Endothelial cell of umbilical vein (primary cell): ENCODE data around the gene TUBA4A. TPM values are rescaled to one million over a fixed set of nuclear protein-coding genes. Genes with fewer than 3 reads are reported as not detected.

Source experiments
- BruUV-seq: library from RNA; stranded (reverse); fragments of 400-500 nt; replicated peaks from 2 replicates; lab custom pipeline; 2021; lab: Mats Ljungman, UMichigan
- CTCF ChIA-PET: fragments of 300-600, 350-600 bp; sonication (Branson Sonifier 250); formaldehyde crosslinking; loops from one replicate; lab custom pipeline; 2021; ENCODE audit warnings: antibody characterized with exemption, inconsistent platforms; lab: Charles Lee
- POLR2A ChIA-PET: fragments of 300-600, 350-600 bp; sonication (Branson Sonifier 250); formaldehyde crosslinking; loops from one replicate; lab custom pipeline; 2021; ENCODE audit warnings: antibody characterized with exemption, inconsistent platforms; lab: Charles Lee
- DNase-seq: peaks from one replicate; pipeline ENCODE4 v3.0.0-alpha.2; 2011; ENCODE audit warnings: low read depth, low spot score
- FAIRE-seq: peaks from 2 replicates; lab custom pipeline; 2011; peaks lifted over from hg19 to GRCh38; lab: Jason Lieb, UNC
- H2AFZ ChIP-seq: 2 replicates; pipeline ENCODE4 v1.6.0; 2012; ENCODE audit warnings: low read depth, low read length, control low read depth, inconsistent platforms
- H3K27ac ChIP-seq: 2 replicates; pipeline ENCODE4 v1.5.1; 2011; ENCODE audit warnings: low read depth, mild to moderate bottlenecking, control low read depth, low read length, moderate library complexity; ENCODE audit not compliant: insufficient read depth
- H3K27me3 ChIP-seq, 2 experiments: 2 replicates each; pipeline versions ENCODE4 v1.6.0 to v1.6.1; 2011; ENCODE audit warnings: low read length in 2 of 2, mixed read lengths in 1 of 2; ENCODE audit not compliant: control insufficient read depth in 2 of 2, insufficient read depth in 2 of 2
- H3K36me3 ChIP-seq, 2 experiments: 2 replicates in 1 of 2; 3 replicates in 1 of 2; pipeline ENCODE4 v1.5.1; 2011; ENCODE audit warnings: low read length in 2 of 2, mild to moderate bottlenecking in 1 of 2, moderate library complexity in 1 of 2; ENCODE audit not compliant: control insufficient read depth in 2 of 2, insufficient read depth in 2 of 2; ENCODE audit errors: extremely low read depth in 1 of 2
- H3K4me1 ChIP-seq: 3 replicates; pipeline ENCODE4 v1.5.1; 2011; ENCODE audit warnings: mild to moderate bottlenecking, low read length; ENCODE audit not compliant: control insufficient read depth, insufficient read depth; ENCODE audit errors: extremely low read depth
- H3K4me2 ChIP-seq: 2 replicates; pipeline ENCODE4 v1.6.1; 2011; ENCODE audit warnings: low read length, control low read depth, mixed read lengths; ENCODE audit not compliant: insufficient read depth
- H3K4me3 ChIP-seq, 3 experiments: fragments of 200-600 bp in 1 of 3; sonication (generic), shearing (Covaris generic) in 1 of 3; replicated peaks in 1 of 3; 2 replicates each; pipeline ENCODE4 v1.5.1; 2011 to 2016; ENCODE audit warnings: control low read depth in 3 of 3, low read length in 3 of 3, mild to moderate bottlenecking in 2 of 3, inconsistent platforms in 1 of 3, low read depth in 1 of 3, moderate library complexity in 1 of 3; ENCODE audit not compliant: insufficient read depth in 1 of 3
- H3K79me2 ChIP-seq: 2 replicates; pipeline ENCODE4 v1.6.0; 2012; ENCODE audit warnings: low read length, inconsistent platforms; ENCODE audit not compliant: control insufficient read depth, insufficient read depth
- H3K9ac ChIP-seq: replicated peaks from 2 replicates; pipeline ENCODE3; 2011; ENCODE audit warnings: low read length, control low read depth; ENCODE audit not compliant: insufficient read depth; ENCODE audit errors: extremely low read depth
- H3K9me1 ChIP-seq: replicated peaks from 3 replicates; pipeline ENCODE4 v1.6.0; 2011; ENCODE audit warnings: mild to moderate bottlenecking, low read length; ENCODE audit not compliant: control insufficient read depth, insufficient read depth; ENCODE audit errors: extremely low read depth
- H3K9me3 ChIP-seq: replicated peaks from 2 replicates; pipeline ENCODE4 v1.5.1; 2012; ENCODE audit warnings: low read length, inconsistent platforms; ENCODE audit not compliant: control insufficient read depth, insufficient read depth
- H4K20me1 ChIP-seq: replicated peaks from 2 replicates; pipeline ENCODE3; 2011; ENCODE audit warnings: mild to moderate bottlenecking, low read length; ENCODE audit not compliant: control insufficient read depth, insufficient read depth; ENCODE audit errors: extremely low read depth
- CTCF ChIP-seq, 2 donors: IDR thresholded peaks; 1 replicate in 1 of 2; 2 replicates in 1 of 2; pipeline ENCODE4 v1.5.1; 2011; ENCODE audit warnings: low read length in 2 of 2, mild to moderate bottlenecking in 2 of 2, moderate library complexity in 2 of 2, control low read depth in 1 of 2, inconsistent platforms in 1 of 2, low read depth in 1 of 2; ENCODE audit not compliant: insufficient read depth in 1 of 2; ENCODE audit errors: extremely low read depth in 1 of 2
- FOS ChIP-seq: IDR thresholded peaks from 2 replicates; pipeline ENCODE4 v1.6.1; 2011; ENCODE audit warnings: mild to moderate bottlenecking, low read length, moderate library complexity, borderline replicate concordance; ENCODE audit not compliant: insufficient read depth
- GATA2 ChIP-seq: IDR thresholded peaks from 2 replicates; pipeline ENCODE4 v1.7.0; 2011; ENCODE audit warnings: low read depth, mild to moderate bottlenecking, moderate library complexity, mixed read lengths, low read length; ENCODE audit not compliant: insufficient read length, insufficient read depth
- JUN ChIP-seq: IDR thresholded peaks from 2 replicates; pipeline ENCODE4 v1.6.1; 2011; ENCODE audit warnings: borderline replicate concordance, low read depth; ENCODE audit not compliant: insufficient read length, insufficient read depth
- MAX ChIP-seq: IDR thresholded peaks from 2 replicates; pipeline ENCODE4 v1.6.1; 2011; ENCODE audit not compliant: insufficient read depth, insufficient read length
- MYC ChIP-seq: IDR thresholded peaks from one replicate; pipeline ENCODE4 v1.6.1; 2011; ENCODE audit warnings: mild to moderate bottlenecking, low read depth, low read length
- POLR2A ChIP-seq: IDR thresholded peaks from 2 replicates; pipeline ENCODE4 v1.6.1; 2012; ENCODE audit warnings: low read depth, mild to moderate bottlenecking, control low read depth, low read length
- POLR2AphosphoS5 ChIP-seq: IDR thresholded peaks from 2 replicates; pipeline ENCODE4 v1.6.1; 2012; ENCODE audit warnings: low read depth, mild to moderate bottlenecking, control low read depth, low read length, moderate library complexity; ENCODE audit not compliant: insufficient read depth
- dilution Hi-C: fragments of 300-500 bp; cut with MboI; formaldehyde crosslinking; loops from one replicate; pipeline ENCODE4 v1.15.0; 2019; ENCODE audit warnings: low sequenced_read_pairs; ENCODE audit not compliant: extremely low pct_ligation_motif_present
- intact Hi-C: fragments of 100-400 bp; cut with micrococcal nuclease; formaldehyde crosslinking; loops from one replicate; pipeline ENCODE4 v1.10.0; 2022
- polyA plus RNA-seq, 4 experiments: library from polyadenylated mRNA; depleted of rRNA in 3 of 4; stranded (reverse) in 3 of 4; unstranded in 1 of 4; fragments of >200 nt; gene quantifications; 2 replicates each; pipeline versions ENCODE4 v1.2.1 to v1.2.3, GENCODE V29; 2011 to 2012; ENCODE audit warnings: missing spikeins in 1 of 4
- total RNA-seq: library from RNA; stranded (reverse); gene quantifications from 2 replicates; pipeline ENCODE4 v1.2.3, GENCODE V29; 2021

Gene TUBA4A
- total and polyA plus RNA-seq, 2 donors (not counting 3 experiments of a cell fraction or from before 2014, with no cell fraction given) = 16.5 to 24.8 TPM

- FAIRE-seq = no peak
- dilution Hi-C loops = no loop called here
- POLR2A ChIA-PET = no interaction called here
- Histone ChIP-seq H2AFZ (no peak overlapping the region), H3K27ac (no peak overlapping the region), H3K9me3 (no peaks in the 10 kb centered on the region), H4K20me1 (no peaks in the 10 kb centered on the region), H3K9me1 (no peaks in the 10 kb centered on the region), H3K4me3 (no peak overlapping the region), H3K79me2 (no peaks in the 10 kb centered on the region), H3K27me3 (peaks cover 0 to 1% of the 10 kb centered on the region in 2 experiments), H3K36me3 (no peaks in the 10 kb centered on the region), H3K4me2 (no peak overlapping the region), H3K4me1 (peaks cover 4% of the 10 kb centered on the region), H3K9ac (no peak overlapping the region)
- TF ChIP-seq CTCF (IDR thresholded peaks at IDR 0.05; ENCODE audit: extremely low read depth in 1 of 2, insufficient read depth in 1 of 2, low read depth in 1 of 2, low read length in 2 of 2) (no peak), GATA2 (no peak), JUN (no peak), MAX (no peak), POLR2AphosphoS5 (no peak), FOS (no peak), MYC (no peak), POLR2A (no peak)
- CTCF ChIA-PET = interaction anchor here (3.5 to 11.2 kb wide), 2 partner anchors 11 to 134 kb away, joined by 26 to 253 read pairs; partner anchors contain the start of genes DNAJB2 and NHEJ1
- DNase-seq = no peak
- BruUV-seq = no TSS peak
- intact Hi-C loops = no loop called here
Measured at GRCh38 chr2:219292616-219293015, 38.9 kb upstream of the TUBA4A start.
